GM23338 (cell line): ENCODE results near the gene CPHXL. TPM values are rescaled to one million over a fixed set of nuclear protein-coding genes. Genes with fewer than 3 reads are reported as not detected.

Experiments used
- ATAC-seq: fragments of 200-7000 bp; cut with Tn5 transposase; 3 replicates; pipeline ENCODE4 v1.9.1; 2020
- DNase-seq: peaks from one replicate; pipeline ENCODE4 v3.0.0-alpha.2; 2015; ENCODE audit warnings: low spot score
- H2AFZ ChIP-seq: fragments of 200-600 bp; sonication (generic); 2 replicates; pipeline ENCODE4 v1.8.0; 2016; ENCODE audit warnings: antibody characterized with exemption, mild to moderate bottlenecking, moderate library complexity
- H3F3A ChIP-seq: fragments of 200-600 bp; sonication (generic); replicated peaks from 2 replicates; pipeline ENCODE4 v1.8.0; 2017; ENCODE audit warnings: antibody characterized with exemption, mixed run types, low read depth
- H3K27ac ChIP-seq: fragments of 200-600 bp; sonication (generic); 2 replicates; pipeline ENCODE4 v1.6.1; 2016; ENCODE audit warnings: low read depth
- H3K27me3 ChIP-seq: fragments of 200-600 bp; sonication (generic); 2 replicates; pipeline ENCODE4 v1.8.0; 2016; ENCODE audit warnings: mild to moderate bottlenecking, mixed run types, moderate library complexity; ENCODE audit not compliant: insufficient read depth
- H3K36me3 ChIP-seq: fragments of 200-600 bp; sonication (generic); 2 replicates; pipeline ENCODE4 v1.8.0; 2016; ENCODE audit warnings: mild to moderate bottlenecking; ENCODE audit not compliant: insufficient read depth
- H3K4me1 ChIP-seq: fragments of 200-600 bp; sonication (generic); 2 replicates; pipeline ENCODE4 v1.8.0; 2016; ENCODE audit warnings: mild to moderate bottlenecking, moderate library complexity; ENCODE audit not compliant: insufficient read depth
- H3K4me2 ChIP-seq: fragments of 200-600 bp; sonication (generic); 2 replicates; pipeline ENCODE4 v1.7.1; 2017; ENCODE audit warnings: mixed run types
- H3K4me3 ChIP-seq: fragments of 200-600 bp; sonication (generic); 2 replicates; pipeline ENCODE4 v1.6.1; 2016; ENCODE audit warnings: mixed run types
- H3K79me2 ChIP-seq: fragments of 200-600 bp; sonication (generic); replicated peaks from 2 replicates; pipeline ENCODE4 v1.8.0; 2017; ENCODE audit warnings: mild to moderate bottlenecking; ENCODE audit not compliant: insufficient read depth
- H3K9me2 ChIP-seq: fragments of 200-600 bp; sonication (generic); 2 replicates; pipeline ENCODE4 v1.8.0; 2017; ENCODE audit not compliant: insufficient read depth
- H4K20me1 ChIP-seq: fragments of 200-600 bp; sonication (generic); replicated peaks from 2 replicates; pipeline ENCODE4 v1.8.0; 2017; ENCODE audit warnings: mild to moderate bottlenecking; ENCODE audit not compliant: insufficient read depth
- H3K27ac Mint-ChIP-seq: 2 replicates; pipeline ENCODE4 v1.8.0; 2020; ENCODE audit warnings: inconsistent platforms, mild to moderate bottlenecking, moderate library complexity, mixed read lengths
- H3K27me3 Mint-ChIP-seq: 3 replicates; pipeline ENCODE4 v1.8.0; 2022; ENCODE audit warnings: low read depth, mild to moderate bottlenecking, moderate library complexity, mixed read lengths, inconsistent platforms; ENCODE audit not compliant: insufficient read depth, poor library complexity
- H3K36me3 Mint-ChIP-seq: 3 replicates; pipeline ENCODE4 v1.8.0; 2021; ENCODE audit warnings: low read depth, mild to moderate bottlenecking, inconsistent platforms, moderate library complexity, mixed read lengths
- H3K4me1 Mint-ChIP-seq: 3 replicates; pipeline ENCODE4 v1.8.0; 2020; ENCODE audit warnings: mild to moderate bottlenecking, inconsistent platforms, mixed read lengths
- H3K4me3 Mint-ChIP-seq: 3 replicates; pipeline ENCODE4 v1.8.0; 2021; ENCODE audit warnings: moderate library complexity, mild to moderate bottlenecking, inconsistent platforms, mixed read lengths
- H3K9me3 Mint-ChIP-seq: 3 replicates; pipeline ENCODE4 v1.8.0; 2020; ENCODE audit warnings: moderate library complexity, mild to moderate bottlenecking, inconsistent platforms, mixed read lengths
- CREB1 ChIP-seq: fragments of 250-450 bp; sonication (Bioruptor Pico); IDR thresholded peaks from 2 replicates; pipeline ENCODE4 v1.5.0; 2020; ENCODE audit warnings: low read depth, mild to moderate bottlenecking, moderate library complexity
- CTCF ChIP-seq, 2 experiments: fragments of 200-600 bp in 1 of 2; sonication (generic) in 1 of 2; conservative IDR thresholded peaks; 2 replicates each; pipeline versions ENCODE4 v1.5.1 to v1.6.1; 2016 to 2017; ENCODE audit warnings: antibody characterized with exemption in 2 of 2, low read depth in 2 of 2, mild to moderate bottlenecking in 2 of 2, moderate library complexity in 1 of 2
- ETS1 ChIP-seq: IDR thresholded peaks from 2 replicates; pipeline ENCODE4 v1.6.1; 2016; ENCODE audit warnings: antibody characterized with exemption
- EZH2 ChIP-seq: fragments of 200-600 bp; sonication (generic); IDR thresholded peaks from one replicate; pipeline ENCODE4 v1.8.0; 2017; ENCODE audit warnings: antibody characterized with exemption, mild to moderate bottlenecking, low read depth; ENCODE audit not compliant: unreplicated experiment
- EZH2phosphoT487 ChIP-seq: fragments of 200-600 bp; sonication (generic); IDR thresholded peaks from one replicate; pipeline ENCODE4 v1.8.1; 2018; ENCODE audit warnings: antibody characterized with exemption; ENCODE audit not compliant: unreplicated experiment
- JUNB ChIP-seq: IDR thresholded peaks from one replicate; pipeline ENCODE4 v1.6.1; 2016; ENCODE audit warnings: antibody characterized with exemption; ENCODE audit not compliant: unreplicated experiment
- NANOG ChIP-seq: IDR thresholded peaks from 2 replicates; pipeline ENCODE4 v1.6.1; 2016; ENCODE audit warnings: antibody characterized with exemption, borderline replicate concordance
- POLR2AphosphoS5 ChIP-seq: IDR thresholded peaks from 2 replicates; pipeline ENCODE4 v1.6.1; 2016; ENCODE audit warnings: antibody characterized with exemption, low read depth
- REST ChIP-seq: IDR thresholded peaks from one replicate; pipeline ENCODE4 v1.6.1; 2018; ENCODE audit warnings: antibody characterized with exemption; ENCODE audit not compliant: unreplicated experiment
- STAT1 ChIP-seq: IDR thresholded peaks from one replicate; pipeline ENCODE4 v1.6.1; 2016; ENCODE audit warnings: antibody characterized with exemption; ENCODE audit not compliant: unreplicated experiment
- ZNF114 ChIP-seq: fragments of 250-450 bp; sonication (Bioruptor Pico); IDR thresholded peaks from 2 replicates; pipeline ENCODE4 v1.5.0; 2020; ENCODE audit warnings: mild to moderate bottlenecking, moderate library complexity
- ZNF331 ChIP-seq: fragments of 250-450 bp; sonication (Bioruptor Pico); IDR thresholded peaks from 2 replicates; pipeline ENCODE4 v1.5.0; 2020; ENCODE audit warnings: low read depth, mild to moderate bottlenecking, moderate library complexity
- ZNF462 ChIP-seq: fragments of 250-450 bp; sonication (Bioruptor Pico); IDR thresholded peaks from 2 replicates; pipeline ENCODE4 v1.5.0; 2020; ENCODE audit warnings: mild to moderate bottlenecking, moderate library complexity
- polyA plus RNA-seq: library from polyadenylated mRNA; unstranded; fragments of >200 nt; fragmentation: Nextera tagmentation; extraction: Ambion mirVana; gene quantifications from 2 replicates; pipeline ENCODE4 v1.2.1, GENCODE V29; 2016
- total RNA-seq: library from RNA; depleted of rRNA; stranded (reverse); fragments of >200 nt; shearing (Covaris generic); gene quantifications from 2 replicates; pipeline ENCODE4 v1.2.3, GENCODE V29; 2014

CPHXL gene
- total and polyA plus RNA-seq, 2 experiments from 2014 or later = not detected

GRCh38 chr16:75746359-75746758, 20.1 kb upstream of the CPHXL start (continued):
- TF ChIP-seq ZNF462 (CRISPR knock-in tag) = no peak

GRCh38 chr16:75745823-75746222, 19.5 kb upstream of the CPHXL start:
- Histone ChIP-seq H3K36me3 (no peaks in the 10 kb centered on the region), H2AFZ (no peak overlapping the region), H3F3A (no peaks in the 10 kb centered on the region), H3K4me3 (no peak overlapping the region), H3K27me3 (no peaks in the 10 kb centered on the region), H3K79me2 (no peaks in the 10 kb centered on the region), H3K9me2 (no peaks in the 10 kb centered on the region), H4K20me1 (no peaks in the 10 kb centered on the region), H3K4me2 (no peak overlapping the region), H3K4me1 (no peaks in the 10 kb centered on the region), H3K27ac (no peak overlapping the region)
- H3K4me1 Mint-ChIP-seq = no peaks in the 10 kb centered on the region
- H3K27me3 Mint-ChIP-seq = no peaks in the 10 kb centered on the region
- H3K9me3 Mint-ChIP-seq = peaks cover 96% of the 10 kb centered on the region
- DNase-seq (no peak), ATAC-seq (no peak)
- peaks cover 23% of the 10 kb centered on the region; the same call in 2 of the 3 replicates for H3K36me3 Mint-ChIP-seq
- no peak overlapping the region for H3K4me3 Mint-ChIP-seq
- H3K27ac Mint-ChIP-seq = no peak overlapping the region
- TF ChIP-seq STAT1 = no peak
- TF ChIP-seq ETS1 = no peak
- TF ChIP-seq EZH2phosphoT487 = no peak
- no peak for TF ChIP-seq POLR2AphosphoS5
- no peak for TF ChIP-seq CTCF (conservative IDR thresholded peaks at IDR 0.05; ENCODE audit: low read depth in 2 of 2)
- TF ChIP-seq ZNF114 = no peak
- no peak for TF ChIP-seq NANOG
- no peak for TF ChIP-seq REST
- TF ChIP-seq ZNF331 = no peak
- no peak for TF ChIP-seq CREB1 (CRISPR knock-in tag)
- TF ChIP-seq EZH2 = no peak
- no peak for TF ChIP-seq JUNB
